ENCODE data around the gene PTGS1.
"Not testable (repeated sequence)": the region's sequence is repeated elsewhere in the genome, so short reads cannot be mapped to it uniquely, and the experiment has no call there.

The PTGS1 gene

DNA sequence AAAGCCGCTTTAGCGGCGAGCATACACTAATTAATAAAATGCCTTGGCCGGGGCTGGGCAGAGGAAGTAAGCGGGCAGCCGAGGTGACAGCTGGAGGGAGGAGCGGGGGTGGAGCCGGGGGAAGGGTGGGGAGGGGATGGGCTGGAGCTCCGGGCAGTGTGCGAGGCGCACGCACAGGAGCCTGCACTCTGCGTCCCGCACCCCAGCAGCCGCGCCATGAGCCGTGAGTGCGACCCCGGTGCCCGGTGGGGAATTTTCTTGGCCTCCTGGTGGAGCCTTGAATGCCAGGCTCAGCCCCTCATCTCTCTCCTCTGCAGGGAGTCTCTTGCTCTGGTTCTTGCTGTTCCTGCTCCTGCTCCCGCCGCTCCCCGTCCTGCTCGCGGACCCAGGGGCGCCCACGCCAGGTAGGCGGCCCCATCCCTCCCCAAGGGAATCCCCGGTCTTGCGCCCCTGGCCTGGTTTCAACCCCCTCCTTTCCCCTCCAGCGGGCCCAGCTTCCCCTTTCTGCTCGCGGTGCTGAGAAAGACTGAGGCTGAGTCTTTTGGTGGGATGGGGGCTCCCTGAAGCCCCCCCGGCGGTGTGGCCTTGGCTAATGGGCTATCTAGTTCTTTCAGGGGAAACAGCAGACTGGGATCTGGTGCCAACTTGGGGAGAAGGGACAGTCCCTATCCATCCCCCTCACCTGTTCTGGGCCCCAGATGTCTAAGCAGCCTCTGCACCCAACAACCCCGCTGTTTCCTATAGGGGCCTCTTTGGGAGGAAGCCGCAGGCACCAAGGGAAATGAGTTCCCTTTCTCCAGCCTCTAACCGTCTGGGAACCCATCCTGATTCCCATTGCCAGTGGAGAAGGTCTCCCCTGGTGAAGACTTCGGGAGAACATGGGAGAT, at the start of gene PTGS1:
Gene PTGS1, plus strand, starts transcription at position 156 of the 887 bp plus-strand sequence. Its CDS starts 61 bp downstream, at position 217.
- peak; percentile 10 for DNase-seq

DNA sequence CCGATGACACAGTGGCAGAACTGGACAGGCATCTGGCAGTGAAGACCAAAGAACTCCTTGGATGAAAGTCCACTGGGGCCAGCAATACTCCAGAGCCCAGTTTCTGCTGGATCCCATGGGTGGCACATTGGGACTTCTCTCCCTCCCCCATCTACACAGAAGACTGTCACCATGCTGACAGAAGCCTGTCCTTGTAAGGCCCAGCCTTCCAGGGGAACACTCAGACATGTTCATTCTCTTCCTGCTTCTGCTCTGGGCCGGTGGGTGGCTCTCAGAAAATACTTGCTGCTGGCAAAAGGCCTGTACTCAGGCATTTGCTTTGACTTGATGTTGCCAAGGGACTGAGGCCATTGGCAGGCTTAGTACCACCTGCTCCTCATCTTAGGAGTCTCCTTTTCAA, 48.3 kb upstream of the PTGS1 start:
- DNase-seq = no peak

DNA sequence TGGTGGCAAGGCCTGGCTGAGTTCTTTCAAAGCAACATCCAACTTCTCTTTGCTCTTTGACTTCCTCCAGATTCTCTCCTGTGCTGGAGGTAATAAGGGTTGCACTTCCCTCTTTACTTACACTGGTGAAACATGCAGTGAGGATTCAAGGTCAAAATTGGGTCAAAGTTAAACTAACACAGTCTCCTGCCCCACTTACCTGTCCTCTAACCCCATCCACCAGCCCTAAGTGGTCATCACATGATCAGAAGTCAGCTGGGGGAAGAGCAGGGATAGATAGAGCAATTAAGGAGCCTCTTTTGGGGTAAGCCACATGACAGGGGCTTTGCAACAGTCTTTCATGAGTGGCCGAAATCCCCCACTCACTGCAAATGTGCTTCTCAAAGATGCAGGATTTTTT, 46.2 kb upstream of the PTGS1 start:
- DNase-seq = not testable (repeated sequence)

DNA sequence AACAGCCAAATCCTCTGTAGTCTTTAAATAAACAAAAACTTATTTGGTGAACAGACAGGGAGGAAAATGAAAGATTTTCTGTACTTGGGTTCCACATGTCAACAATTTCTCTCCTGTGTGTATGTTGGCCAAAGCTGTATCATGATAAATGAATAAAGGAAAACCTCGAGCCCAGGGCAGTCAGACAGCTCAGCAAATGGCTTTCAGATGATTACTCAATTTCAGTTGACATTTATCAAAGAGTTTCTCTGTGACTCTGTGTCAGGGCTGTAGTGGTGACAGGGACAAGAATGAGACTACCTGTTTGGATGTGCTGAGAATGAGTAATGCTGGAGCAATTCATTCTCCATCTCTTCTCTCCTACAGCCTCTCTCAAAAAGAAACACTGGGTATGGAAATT, 45.7 kb upstream of the PTGS1 start:
- peak; percentile 8 for DNase-seq

DNA sequence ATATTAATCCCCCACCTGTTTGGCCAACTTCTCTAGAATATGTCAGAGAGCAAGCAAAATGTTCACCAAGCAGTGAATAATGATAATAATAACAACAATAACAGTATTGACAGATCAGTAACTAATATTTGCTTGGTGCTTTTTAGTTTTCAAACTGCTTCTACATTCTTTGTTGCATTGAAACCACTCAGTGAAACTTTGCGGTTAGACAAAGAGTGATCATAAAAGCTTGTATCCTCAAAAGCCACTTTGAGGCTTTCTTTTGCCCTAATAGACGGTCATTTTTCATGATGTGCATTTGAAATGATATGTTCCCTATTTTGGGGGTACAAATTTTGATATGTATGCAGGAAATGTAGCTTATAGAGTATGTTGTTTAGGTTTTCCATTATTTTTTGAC, 43.6 kb upstream of the PTGS1 start:
- no peak for DNase-seq

DNA sequence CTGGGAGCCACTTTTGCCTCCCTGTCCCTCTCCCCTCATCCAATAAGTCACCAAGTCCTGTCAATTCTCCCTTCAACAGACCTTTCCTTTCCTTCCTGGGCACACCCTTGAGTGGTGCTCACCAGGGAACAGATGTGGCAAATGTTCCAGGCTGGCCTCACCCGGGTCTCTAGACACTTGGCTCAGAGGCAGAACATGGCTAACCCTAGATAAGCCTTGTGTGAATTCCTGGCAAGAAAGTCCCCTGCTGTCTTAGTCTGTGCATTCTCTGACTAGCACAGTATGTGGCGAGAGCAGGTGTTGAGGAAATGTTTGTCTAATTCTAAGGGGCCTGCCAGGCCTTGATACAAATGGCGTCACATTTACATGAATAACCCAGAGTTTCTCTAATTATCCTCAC, 41.2 kb upstream of the PTGS1 start:
- no peak for DNase-seq

DNA sequence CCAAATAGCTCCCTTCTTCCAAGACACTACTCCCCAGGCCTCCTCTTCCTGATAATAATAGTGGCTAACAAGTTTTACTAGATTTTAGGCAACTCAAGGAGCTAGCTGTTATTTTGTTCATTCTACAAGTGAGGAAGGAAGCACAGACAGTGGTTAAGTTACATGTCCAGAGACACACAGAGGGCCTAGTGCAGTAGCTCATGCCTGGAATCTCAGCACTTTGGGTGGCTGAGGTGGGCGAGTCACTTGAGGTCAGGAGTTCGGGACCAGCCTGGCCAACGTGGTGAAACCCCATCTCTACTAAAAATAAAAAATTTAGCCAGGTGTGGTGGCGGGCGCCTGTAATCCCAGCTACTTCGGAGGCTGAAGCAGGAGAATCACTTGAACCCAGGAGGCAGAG, 40.4 kb upstream of the PTGS1 start:
- DNase-seq = not testable (repeated sequence)

DNA sequence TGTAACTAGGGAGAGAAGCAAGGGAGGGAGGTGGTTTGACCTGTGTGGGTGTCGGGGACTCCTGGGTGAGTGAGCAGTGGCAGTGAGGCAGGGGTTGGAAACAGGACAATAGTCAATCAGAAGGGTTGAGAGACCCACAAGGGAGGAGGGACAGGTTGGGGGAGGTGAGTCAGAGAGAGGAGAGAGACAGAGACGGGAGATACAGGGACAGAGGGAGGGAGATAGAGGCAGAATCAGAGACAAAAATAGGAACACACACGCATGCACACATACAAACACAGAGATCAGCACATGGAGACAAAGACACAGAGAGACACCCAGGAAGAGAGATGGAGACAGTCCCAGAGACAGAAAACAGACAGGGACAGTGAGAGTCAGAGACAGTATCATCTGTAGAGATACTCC, 39.3 kb upstream of the PTGS1 start:
- no peak for DNase-seq

DNA sequence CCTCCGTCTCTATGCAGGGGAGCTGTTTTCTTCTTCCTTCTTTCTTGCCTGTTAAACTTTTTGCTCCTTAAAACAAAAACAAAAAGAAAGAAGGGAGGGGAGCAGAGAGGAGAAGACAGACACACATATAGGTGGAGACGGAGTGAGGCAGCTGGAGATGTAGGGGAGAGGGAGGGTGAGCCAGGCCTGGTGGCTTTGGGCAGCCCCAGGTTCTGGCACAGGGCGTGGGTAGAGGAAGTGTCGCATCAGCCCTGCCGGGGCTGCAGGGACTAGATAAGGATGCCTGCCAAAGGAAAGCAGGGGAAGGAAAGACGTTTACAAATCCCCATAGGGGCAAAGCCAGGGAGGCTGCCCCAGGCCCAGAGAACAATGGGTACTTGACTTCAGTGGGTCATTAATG, 38.7 kb upstream of the PTGS1 start:
- DNase-seq = no peak

DNA sequence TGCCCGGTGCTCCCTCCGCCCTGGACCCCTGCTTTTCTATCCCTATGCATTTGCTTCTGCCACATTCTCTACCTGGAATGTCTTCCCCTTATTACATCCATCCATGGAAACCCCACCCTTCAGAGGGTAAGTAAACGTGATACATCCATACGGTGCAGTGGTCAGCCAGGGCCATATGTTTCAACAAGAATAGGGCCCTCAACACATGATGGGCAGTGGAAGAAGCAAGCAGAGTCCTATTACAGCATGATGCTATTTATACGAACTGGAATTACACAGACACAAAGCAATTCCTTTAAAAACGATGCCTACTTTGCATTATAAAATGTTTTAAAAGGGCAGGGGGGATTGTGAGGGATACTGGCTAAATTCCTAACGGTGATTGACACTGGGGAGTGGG, 38.2 kb upstream of the PTGS1 start:
- DNase-seq = no peak

DNA sequence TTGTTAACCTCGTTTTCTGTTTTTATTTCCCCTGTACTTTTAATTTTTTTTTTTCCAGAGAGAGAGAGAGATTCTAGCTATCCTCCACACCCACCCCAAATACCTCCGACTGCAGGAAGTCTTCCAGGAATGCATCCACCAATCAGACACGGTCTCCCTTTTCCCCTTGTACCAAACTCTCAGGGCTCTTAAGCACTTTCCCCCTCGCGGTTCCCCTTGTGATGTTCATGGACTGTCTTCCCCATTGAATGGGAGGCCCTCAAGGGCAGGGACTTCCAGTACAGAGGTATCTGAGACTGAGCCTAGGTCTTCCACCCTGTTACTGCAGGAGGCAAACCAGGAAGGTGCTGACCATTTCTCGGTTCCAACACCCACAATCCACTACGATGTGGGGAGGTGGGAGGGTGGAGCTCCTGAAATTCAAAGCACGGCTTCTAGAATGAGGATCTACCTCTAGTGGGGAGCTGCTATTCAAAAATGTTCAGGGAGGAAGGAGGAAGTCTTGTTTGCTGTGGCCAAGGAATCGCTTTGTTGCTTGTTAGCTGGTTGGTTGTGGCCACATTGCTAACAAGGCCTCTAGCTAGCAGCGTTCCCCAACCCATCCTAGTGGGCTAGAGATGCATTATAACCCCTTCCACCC, 37.5 kb upstream of the PTGS1 start:
- no peak for DNase-seq

DNA sequence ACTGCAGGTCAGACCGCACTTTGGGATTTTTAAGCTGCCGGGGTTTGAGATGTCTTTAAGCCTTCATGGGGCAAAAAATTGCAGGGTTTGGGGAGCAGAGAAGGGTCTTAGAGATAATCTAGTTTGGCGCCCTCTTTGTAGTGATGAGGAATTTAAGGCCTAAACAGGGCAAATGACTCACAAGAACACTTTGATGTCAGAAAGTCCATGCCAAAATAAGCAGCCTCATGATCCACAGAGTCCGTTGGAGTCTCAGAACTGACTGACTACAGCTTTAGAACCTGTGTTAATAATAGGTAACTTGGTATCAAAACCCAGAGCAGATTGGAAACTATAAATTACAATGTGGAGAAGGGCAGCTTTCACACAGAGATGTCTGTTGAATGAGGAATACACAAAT, 35.9 kb upstream of the PTGS1 start:
- no peak for DNase-seq

DNA sequence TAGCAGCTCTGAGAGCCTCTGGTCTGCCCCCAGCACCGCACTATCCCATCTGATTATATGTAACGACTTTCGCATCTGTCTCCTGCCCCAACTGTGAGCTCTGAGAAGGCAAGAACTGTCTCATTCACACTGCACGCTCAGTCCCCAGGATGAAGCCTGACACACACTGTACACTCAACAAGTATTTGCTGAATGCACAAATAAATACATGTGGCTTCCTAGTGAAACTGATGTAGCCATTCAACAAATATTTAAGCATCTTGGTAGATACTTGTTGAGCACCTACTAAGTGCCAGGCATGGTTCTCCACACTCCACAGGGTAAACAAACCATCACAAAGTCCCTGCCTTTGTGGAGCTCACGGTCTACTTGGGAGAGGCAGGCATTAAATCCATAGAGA, 34.6 kb upstream of the PTGS1 start:
- DNase-seq = no peak

DNA sequence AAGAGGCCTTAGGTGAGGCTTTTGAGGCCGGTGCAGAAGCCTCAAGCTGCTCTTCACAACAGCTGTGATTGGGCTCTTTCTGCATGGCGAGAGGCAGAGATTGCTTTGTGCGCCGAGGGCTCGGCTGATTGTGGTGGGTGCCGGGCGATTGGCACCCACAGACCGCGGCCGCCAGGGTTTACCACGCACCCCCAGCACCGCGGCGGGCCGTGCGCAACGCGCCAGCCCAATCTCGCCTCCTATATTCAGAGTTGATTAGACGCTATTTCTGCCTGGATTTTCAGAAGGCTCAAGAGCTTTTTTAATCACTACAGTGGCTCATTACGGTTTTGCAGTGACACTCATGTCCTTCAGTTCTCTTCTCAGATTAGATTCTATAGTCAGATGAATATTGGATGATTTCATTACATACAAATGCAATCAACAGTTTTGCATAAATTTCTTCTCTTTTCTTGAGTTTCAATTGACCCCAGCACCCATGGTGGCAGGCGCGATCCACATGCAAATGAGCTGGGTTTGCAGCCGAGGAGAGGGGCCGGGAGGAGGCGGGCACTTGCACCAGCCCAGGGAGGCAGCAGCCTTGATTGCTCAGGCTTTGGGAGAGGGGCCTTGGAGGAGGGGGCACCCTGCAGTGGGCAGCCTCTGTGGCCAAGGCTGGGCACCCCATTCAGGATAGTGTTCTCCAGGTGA, 33.8 kb upstream of the PTGS1 start:
- DNase-seq = no peak

DNA sequence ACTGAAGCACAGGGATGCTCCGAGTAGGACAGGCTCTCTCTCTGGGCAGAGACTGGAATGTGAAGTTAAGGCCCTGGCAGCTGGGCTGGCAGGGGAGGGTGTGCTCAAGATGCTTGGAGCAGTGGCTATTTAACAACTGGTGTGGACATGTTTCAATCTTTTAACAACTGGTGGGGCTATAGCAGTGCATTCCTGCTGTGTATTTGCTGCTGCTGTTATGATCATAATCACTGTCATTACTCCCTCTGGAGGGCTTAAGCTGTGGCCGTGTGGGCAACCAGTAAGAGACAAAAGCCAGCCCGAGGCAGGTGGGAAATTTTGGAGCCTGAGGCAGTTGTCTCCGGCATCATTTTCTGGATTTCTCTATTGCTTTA, 33.3 kb upstream of the PTGS1 start:
- no peak for DNase-seq

DNA sequence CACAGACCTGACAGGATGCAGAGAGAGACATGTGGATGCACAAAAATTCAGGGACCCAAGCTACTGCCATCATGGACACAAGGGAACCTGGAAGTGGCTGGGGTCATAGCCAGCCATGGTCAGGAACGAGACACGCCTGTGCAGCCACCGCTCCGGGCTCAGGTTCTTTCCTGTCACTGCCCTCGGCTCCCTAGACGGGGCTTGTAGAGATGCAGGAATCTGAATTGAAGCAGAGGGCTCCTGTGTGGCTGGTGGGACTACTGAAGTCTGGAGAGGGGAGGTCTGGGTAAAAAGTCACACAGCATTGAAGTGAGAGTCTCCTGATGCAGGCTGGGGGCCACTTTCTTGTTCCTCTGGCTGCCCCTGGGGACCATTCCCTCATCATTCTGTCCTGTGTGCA, 32.3 kb upstream of the PTGS1 start:
- no peak for DNase-seq

DNA sequence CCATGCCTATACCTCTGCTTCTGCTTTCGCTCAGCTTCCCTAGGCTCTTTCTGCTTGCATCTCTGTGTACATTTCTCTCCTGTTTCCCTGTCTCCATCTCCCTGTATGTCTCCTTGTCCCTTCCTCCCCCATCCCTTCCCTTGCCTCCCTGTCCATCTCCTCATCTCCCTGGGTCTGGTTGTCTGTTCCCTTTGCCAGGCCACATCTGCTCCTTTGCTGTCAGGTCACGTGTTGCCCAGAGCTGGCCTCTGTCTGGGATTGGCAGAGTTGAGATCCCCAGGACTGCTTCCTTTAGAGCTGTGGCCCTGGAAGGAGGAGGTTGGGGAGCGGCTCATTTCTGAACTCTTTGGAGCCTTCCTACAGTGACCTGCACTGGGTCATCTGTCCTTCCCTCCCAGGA, 31.8 kb upstream of the PTGS1 start:
- no peak for DNase-seq

DNA sequence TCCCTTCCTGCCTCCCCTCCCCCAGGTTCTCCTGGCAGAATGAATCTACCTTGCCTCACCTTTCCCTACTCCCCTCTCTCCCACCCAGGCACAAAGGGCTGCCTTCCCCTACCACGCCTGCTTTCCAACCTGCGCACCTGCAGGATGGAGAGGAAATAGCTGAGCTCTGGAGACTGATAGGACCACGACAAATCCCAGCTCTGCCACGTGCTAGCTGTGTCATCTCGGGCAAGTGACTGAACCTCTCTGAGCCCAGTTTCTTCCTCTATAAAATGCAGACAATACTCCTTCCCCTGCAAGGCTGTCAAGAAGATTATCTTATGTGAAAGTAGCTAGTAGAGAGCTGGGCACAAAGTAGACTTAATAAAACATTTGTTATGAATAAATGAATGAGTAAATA, 31.2 kb upstream of the PTGS1 start:
- no peak for DNase-seq

DNA sequence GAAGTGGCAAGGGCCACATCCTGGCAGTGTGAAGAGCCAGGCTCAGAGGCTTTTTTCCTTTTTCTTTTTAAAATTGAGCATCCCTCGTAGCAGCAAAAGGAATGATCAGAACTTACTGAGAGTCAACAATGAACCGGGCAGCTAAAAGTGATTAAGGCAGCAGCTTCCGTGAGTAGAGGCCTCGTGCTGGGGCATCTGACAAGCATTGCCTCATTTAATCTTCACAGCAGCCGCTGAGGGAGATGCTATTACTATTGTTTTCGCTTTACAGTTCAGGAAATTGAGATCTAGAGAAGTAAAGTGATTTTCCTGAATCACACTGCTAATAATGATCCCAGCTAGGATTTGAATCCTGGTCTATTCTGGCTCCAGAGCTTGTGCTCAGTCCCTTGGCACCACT, 30.7 kb upstream of the PTGS1 start:
- DNase-seq = no peak

DNA sequence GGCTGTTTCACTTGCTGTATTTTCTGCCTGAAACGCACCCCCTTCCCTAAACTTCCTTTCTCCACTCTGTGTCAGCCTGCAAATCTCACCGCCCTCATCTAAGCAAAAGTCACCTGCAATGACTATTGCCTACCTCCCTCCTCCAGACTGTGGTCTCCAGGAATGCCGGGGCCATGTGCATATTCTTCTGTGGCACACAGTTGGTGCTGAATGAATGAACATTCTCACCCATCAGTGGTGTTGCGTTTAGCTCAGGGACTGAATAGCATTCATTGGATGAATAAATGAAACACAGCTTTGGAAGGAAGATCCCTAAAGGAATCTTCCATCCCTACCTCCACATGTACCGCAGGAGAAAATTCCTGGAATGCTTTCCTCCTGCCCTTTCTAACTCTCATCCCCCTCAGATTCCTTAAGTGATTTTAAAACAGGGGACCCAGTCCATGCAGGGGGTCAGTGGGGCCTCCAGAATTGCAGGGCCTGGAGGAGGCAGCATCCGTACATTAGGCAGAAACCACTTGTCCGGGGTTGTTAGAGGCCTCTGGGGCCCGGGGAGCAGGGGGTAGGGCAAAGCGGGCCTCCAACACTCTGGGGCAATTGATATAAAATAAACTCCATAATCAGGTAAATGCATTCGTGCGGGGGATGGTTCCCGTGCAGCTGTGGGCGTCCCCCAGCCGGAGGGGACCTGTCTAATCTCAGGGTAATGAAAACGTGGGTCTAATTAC, 28.3 kb upstream of the PTGS1 start:
- no peak for DNase-seq

DNA sequence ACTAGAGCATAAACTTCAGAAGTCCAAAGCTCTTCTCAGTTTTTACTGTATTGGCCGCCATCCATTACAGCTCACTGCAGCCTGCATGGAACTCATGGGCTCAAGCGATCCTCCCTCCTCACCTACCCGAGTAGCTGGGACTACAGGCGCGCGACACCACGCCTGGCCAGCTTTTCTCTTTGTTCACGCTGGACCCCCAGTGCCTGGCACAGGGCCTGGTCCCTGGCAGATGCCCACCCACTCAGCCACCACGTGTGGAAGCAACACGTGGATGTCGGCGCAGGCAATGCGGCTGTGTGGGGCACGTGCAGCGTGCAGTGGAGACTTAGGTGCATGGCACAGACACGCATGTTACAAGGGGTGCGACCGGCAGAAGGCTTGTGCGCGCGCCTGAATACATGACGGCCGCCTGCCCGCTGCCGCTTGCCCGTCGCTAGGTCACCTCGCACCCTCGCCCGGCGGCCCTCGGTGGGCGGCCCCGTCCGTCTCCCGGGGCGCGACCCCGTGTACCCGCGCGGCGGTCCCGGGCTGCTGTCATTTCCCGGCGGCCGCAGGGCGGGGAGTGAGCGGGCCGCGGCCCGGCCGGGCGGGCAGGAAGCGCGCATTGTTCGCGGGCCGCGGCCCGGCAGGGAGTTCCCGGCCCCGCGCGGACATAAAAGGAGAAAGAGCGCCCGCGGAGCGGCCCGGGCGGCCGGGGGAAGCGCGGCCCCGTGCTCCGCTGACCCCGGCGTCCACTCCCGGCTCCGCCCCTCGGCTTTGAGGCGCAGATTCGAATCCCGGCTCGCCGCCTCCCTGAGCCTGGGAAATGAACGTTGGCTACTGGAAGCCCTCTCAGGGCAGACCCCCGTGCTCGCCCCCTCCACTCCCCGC, 24.1 kb upstream of the PTGS1 start:
- DNase-seq = no peak

All from activated CD4-positive, alpha-beta T cell treated with anti-CD3 and anti-CD28 coated beads, Interleukin-2, amount 50 U/mL, for 16 hours (primary cell).